ENCODE data around the gene MOCS2. TPM values are rescaled to one million over a fixed set of nuclear protein-coding genes. Genes with fewer than 3 reads are reported as not detected.

Gene MOCS2
- total and polyA plus RNA-seq, 2 experiments from 2014 or later, result 45.8 to 54.9 TPM

DNA sequence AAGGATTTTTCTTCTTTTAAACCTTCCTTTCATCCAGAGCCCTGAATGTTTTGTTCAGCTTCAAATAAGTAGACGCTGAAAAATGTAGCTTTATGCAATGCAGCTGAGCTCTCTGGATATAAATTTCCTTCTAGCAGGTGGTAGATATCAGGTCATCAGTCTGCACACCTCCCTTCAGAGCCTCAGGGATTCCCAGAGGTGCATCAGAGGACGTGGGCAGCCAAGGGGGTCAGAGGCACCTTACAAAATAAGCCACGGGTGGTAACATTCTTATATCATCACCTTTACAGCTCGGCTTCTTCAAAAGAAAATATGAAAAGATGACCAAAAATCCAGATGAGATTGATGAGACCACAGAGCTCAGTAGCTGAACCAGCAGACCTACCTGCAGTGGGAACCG is 19.3 kb downstream of the MOCS2 start:
- H3K4me1 ChIP-seq (ENCODE audit: insufficient read depth), result no peaks in the 10 kb centered on the region
- WGBS (ENCODE audit: low lambda C conversion rate, missing lambda C conversion rate), result 84% methylated on average over 5 of the region's 5 CpGs
- H3K79me2 ChIP-seq, result no peaks in the 10 kb centered on the region
- H2AFZ ChIP-seq, result no peak overlapping the region
- H3K27ac ChIP-seq, result no peak overlapping the region
- no peak overlapping the region for H3K4me3 ChIP-seq
- no peaks in the 10 kb centered on the region for H3K36me3 ChIP-seq (replicated peaks; ENCODE audit: insufficient read depth, low read depth)
- TF ChIP-seq EZH2 (IDR thresholded peaks at IDR 0.05; ENCODE audit: borderline replicate concordance) (no peak), EZH2phosphoT487 (IDR thresholded peaks at IDR 0.05; ENCODE audit: low read depth, severe bottlenecking, unreplicated experiment) (no peak)
- TF ChIP-seq, protein P1, sequence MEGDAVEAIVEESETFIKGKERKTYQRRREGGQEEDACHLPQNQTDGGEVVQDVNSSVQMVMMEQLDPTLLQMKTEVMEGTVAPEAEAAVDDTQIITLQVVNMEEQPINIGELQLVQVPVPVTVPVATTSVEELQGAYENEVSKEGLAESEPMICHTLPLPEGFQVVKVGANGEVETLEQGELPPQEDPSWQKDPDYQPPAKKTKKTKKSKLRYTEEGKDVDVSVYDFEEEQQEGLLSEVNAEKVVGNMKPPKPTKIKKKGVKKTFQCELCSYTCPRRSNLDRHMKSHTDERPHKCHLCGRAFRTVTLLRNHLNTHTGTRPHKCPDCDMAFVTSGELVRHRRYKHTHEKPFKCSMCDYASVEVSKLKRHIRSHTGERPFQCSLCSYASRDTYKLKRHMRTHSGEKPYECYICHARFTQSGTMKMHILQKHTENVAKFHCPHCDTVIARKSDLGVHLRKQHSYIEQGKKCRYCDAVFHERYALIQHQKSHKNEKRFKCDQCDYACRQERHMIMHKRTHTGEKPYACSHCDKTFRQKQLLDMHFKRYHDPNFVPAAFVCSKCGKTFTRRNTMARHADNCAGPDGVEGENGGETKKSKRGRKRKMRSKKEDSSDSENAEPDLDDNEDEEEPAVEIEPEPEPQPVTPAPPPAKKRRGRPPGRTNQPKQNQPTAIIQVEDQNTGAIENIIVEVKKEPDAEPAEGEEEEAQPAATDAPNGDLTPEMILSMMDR (IDR thresholded peaks at IDR 0.05; ENCODE audit: poor library complexity), result no peak
- no peaks in the 10 kb centered on the region for H4K20me1 ChIP-seq (ENCODE audit: insufficient read depth, poor library complexity, severe bottlenecking)
- DNase-seq (ENCODE audit: low spot score), result no peak
- H3K9me3 ChIP-seq (ENCODE audit: low read depth), result no peaks in the 10 kb centered on the region
- H3K4me2 ChIP-seq, result no peak overlapping the region
- H3K9me2 ChIP-seq (replicated peaks; ENCODE audit: insufficient read depth), result no peaks in the 10 kb centered on the region
- no peaks in the 10 kb centered on the region for H3K27me3 ChIP-seq

DNA sequence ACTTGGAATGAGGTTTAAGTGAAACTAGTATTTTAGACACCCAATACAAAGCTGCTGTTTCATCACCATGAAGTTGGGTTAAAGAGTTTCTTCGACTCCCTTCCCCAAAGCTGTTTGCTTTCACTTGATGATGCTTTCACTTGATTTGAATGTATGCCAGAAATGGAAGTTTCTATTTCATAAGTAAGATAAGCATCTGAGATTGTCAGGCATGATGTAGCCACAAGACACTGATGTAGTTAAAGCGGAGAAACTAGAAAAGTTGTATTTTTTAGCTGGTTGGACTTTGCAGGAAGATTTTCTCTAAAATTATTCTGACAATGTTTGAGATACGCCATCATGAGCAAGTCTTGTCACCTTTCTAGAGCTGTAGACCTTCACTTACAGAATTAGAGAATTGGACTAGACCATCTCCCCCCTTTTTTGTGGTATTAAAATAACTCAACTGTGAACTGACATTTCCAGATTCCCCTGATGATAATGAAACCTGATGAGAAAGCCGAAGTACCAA is 20.0 kb downstream of the MOCS2 start:
- Histone ChIP-seq H3K36me3 (replicated peaks; ENCODE audit: insufficient read depth, low read depth) (no peaks in the 10 kb centered on the region), H3K27me3 (no peaks in the 10 kb centered on the region), H3K4me2 (no peak overlapping the region), H3K4me3 (no peak overlapping the region), H3K4me1 (ENCODE audit: insufficient read depth) (no peaks in the 10 kb centered on the region), H3K9me3 (ENCODE audit: low read depth) (no peaks in the 10 kb centered on the region), H3K9me2 (replicated peaks; ENCODE audit: insufficient read depth) (no peaks in the 10 kb centered on the region), H4K20me1 (ENCODE audit: insufficient read depth, poor library complexity, severe bottlenecking) (no peaks in the 10 kb centered on the region), H3K27ac (no peak overlapping the region), H2AFZ (no peak overlapping the region), H3K79me2 (no peaks in the 10 kb centered on the region)
- no peak for DNase-seq (ENCODE audit: low spot score)
- WGBS (ENCODE audit: low lambda C conversion rate, missing lambda C conversion rate), result 89% methylated on average over 4 of the region's 4 CpGs
- TF ChIP-seq EZH2 (IDR thresholded peaks at IDR 0.05; ENCODE audit: borderline replicate concordance) (no peak), EZH2phosphoT487 (IDR thresholded peaks at IDR 0.05; ENCODE audit: low read depth, severe bottlenecking, unreplicated experiment) (no peak)
- TF ChIP-seq, protein P1 (IDR thresholded peaks at IDR 0.05; ENCODE audit: poor library complexity), result no peak

DNA sequence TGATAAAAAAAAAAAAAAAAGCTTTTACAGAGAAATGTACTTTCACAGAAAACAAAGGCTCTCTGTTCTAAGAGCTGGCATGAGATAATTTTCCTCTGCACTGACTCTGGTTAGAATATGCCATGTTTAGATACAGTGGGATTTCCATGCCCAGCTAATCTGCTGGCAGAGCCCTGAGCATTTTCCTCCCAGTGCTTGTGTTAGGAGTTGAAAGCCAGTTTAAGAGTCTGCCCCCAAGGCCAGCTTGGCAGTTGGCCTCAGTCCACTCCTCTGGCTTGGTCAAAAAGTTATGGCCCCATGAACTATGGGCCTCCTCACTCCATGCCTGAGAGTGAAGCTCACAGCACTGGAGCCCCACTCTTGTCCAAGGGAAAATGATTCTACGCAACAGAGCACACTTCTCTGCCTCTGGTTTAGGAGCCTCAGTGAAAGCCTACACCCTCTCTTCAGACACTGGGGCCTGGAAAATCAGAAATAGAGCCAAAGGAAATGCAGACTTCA is 21.9 kb downstream of the MOCS2 start:
- Histone ChIP-seq H3K4me3 (no peak overlapping the region), H3K9me2 (replicated peaks; ENCODE audit: insufficient read depth) (no peaks in the 10 kb centered on the region), H4K20me1 (ENCODE audit: insufficient read depth, poor library complexity, severe bottlenecking) (no peaks in the 10 kb centered on the region), H3K36me3 (replicated peaks; ENCODE audit: insufficient read depth, low read depth) (no peaks in the 10 kb centered on the region), H3K27ac (no peak overlapping the region), H2AFZ (no peak overlapping the region), H3K4me1 (ENCODE audit: insufficient read depth) (no peaks in the 10 kb centered on the region), H3K9me3 (ENCODE audit: low read depth) (no peaks in the 10 kb centered on the region), H3K79me2 (no peaks in the 10 kb centered on the region), H3K4me2 (no peak overlapping the region), H3K27me3 (no peaks in the 10 kb centered on the region)
- TF ChIP-seq EZH2 (IDR thresholded peaks at IDR 0.05; ENCODE audit: borderline replicate concordance), result no peak
- TF ChIP-seq EZH2phosphoT487 (IDR thresholded peaks at IDR 0.05; ENCODE audit: low read depth, severe bottlenecking, unreplicated experiment), result no peak
- TF ChIP-seq, protein P1 (IDR thresholded peaks at IDR 0.05; ENCODE audit: poor library complexity), result no peak
- DNase-seq (ENCODE audit: low spot score), result no peak
- 86% methylated on average over 1 of the region's 1 CpG for WGBS (ENCODE audit: low lambda C conversion rate, missing lambda C conversion rate)

Data from hepatocyte (in vitro differentiated cells).